Stimulated activated CD8-positive, alpha-beta memory T cell treated with anti-CD3 and anti-CD28 coated beads, Interleukin-4, amount 100 ng/mL, for 1 hour (primary cell): ENCODE data around the gene NPIPB9.
"Not testable (repeated sequence)": the region's sequence is repeated elsewhere in the genome, so short reads cannot be mapped to it uniquely, and the experiment has no call there.

ENCODE experiments used
- DNase-seq, 2 donors: peaks; one replicate each; pipeline ENCODE4 v3.0.0-alpha.2; 2020; ENCODE audit warnings: low read depth in 2 of 2, low spot score in 1 of 2

NPIPB9 gene

GRCh38 chr16:28751487-28751886 lies at the start of gene NPIPB9:
NPIPB9 (plus strand) TSS chr16:28751787.
- not testable (repeated sequence) for DNase-seq

- DNase-seq: not testable (repeated sequence)
These were observed 47.3 kb upstream of the NPIPB9 start for GRCh38 chr16:28704246-28704645.

DNA sequence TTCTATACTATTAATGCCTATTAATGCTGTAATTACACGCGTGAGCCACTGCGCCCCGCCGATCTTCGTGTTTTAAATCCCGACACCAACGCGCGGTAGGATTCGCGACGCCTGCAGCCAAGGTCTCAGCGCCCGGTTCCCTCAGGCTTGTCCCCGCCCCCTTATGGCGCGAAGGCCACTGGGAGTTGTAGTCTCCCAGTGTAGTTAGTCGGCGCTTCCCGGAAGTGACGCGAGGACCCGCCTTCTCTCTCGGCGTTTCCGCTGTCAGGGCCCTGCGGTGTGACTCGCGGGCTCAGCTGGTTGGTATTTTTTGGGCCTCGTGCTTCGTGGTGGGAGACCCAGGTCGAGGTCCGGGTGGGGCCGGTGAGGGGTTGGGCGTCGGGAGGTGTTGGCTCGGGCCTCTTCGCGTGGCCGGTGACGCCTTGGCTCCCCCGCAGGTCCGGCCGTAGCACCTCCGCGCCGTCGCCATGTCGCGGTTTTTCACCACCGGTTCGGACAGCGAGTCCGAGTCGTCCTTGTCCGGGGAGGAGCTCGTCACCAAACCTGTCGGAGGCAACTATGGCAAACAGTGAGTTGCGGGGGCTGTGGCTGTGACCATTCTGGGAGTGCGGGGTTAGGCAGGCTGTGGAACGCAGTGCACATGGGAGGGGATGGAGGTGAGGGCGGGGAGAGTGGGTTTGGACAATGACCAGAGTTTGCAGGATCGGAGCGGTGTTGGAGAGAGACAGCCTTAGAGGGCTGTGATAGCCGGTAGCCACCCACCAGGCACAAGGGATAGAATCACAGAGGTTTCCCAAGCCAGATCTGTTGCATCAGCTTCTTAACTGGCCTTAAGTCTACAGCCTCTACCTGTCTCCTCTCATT lies 40.1 kb upstream of the NPIPB9 start, which contains the start of gene EIF3C:
EIF3C (plus strand) TSS at position 245 of the 864 bp plus-strand sequence; CDS start at position 468, 223 bp downstream.
- DNase-seq: not testable (repeated sequence)

DNA sequence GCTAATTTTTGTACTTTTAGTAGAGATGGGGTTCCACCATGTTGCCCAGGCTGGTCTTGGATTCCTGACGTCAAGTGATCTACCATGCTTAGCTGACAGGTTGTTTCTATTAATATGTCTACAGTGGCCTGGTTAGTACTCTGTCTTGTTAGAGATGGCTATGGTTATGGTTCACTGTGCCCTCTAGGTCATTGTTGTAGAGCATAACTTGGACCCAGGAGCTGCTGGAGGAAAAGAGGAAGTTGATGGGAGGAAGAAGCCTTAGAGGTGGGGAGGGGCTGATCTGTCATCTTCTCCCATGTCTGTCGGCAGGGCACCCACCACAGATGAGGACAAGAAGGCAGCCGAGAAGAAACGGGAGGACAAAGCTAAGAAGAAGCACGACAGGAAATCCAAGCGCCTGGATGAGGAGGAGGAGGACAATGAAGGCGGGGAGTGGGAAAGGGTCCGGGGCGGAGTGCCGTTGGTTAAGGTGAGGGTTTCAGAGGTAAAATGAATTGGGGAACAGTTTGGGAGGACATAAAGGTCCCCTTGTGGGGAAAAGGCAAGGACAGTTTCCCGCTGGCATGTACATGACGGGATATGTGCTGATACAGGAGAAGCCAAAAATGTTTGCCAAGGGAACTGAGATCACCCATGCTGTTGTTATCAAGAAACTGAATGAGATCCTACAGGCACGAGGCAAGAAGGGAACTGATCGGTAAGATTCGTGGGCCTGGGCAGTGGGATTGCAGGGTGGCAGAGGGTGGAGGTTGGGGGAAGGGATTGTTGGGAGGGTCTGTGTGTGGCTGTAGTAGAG lies 28.5 kb upstream of the NPIPB9 start:
- not testable (repeated sequence) for DNase-seq

- not testable (repeated sequence) for DNase-seq
These were observed 20.3 kb upstream of the NPIPB9 start for GRCh38 chr16:28731253-28731652.

GRCh38 chr16:28732455-28733124 lies 19.0 kb upstream of the NPIPB9 start:
- not testable (repeated sequence) for DNase-seq

DNA sequence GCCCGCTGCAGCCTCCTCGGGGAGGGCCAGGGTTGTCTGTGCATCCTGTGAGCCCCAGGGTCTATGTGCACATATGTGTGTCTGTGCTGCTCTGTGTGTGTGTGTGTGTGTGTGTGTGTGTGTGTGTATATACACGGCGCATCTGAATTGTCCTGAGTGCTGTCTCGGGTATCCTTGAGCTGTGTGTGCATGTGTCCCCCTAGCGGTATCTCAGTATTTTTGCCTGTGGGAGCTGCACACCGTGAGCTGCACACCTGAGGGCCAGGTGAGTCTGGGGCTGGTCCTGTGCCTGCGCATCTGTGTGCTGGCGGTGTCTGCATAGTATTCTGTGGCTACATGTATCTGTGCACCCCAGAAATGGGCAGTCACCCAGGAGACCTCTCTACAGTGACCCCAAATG lies 11.8 kb upstream of the NPIPB9 start:
- not testable (repeated sequence) for DNase-seq

DNA sequence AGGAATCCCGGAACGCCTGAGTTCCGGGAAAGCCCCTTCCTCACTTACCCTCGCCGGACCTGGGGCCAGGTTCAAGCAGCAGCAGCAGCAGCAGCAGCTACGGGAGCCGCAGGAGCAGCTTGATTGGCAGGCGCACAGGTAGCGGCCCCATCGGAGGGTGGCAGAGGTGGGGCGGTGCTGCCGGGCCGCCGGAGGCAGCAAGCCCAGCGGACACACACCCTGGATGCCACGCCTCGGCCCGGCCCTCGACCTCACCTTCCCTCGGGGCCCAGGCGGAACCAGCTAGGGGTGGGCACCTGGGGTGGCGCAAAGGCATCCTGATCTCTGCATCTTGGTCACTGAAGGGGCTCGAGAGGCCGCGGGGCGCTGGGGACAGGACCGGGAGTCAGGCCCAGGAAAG lies 11.0 kb upstream of the NPIPB9 start:
- DNase-seq: not testable (repeated sequence)

- DNase-seq: not testable (repeated sequence)
These were observed 10.3 kb upstream of the NPIPB9 start for GRCh38 chr16:28741295-28741694.

DNA sequence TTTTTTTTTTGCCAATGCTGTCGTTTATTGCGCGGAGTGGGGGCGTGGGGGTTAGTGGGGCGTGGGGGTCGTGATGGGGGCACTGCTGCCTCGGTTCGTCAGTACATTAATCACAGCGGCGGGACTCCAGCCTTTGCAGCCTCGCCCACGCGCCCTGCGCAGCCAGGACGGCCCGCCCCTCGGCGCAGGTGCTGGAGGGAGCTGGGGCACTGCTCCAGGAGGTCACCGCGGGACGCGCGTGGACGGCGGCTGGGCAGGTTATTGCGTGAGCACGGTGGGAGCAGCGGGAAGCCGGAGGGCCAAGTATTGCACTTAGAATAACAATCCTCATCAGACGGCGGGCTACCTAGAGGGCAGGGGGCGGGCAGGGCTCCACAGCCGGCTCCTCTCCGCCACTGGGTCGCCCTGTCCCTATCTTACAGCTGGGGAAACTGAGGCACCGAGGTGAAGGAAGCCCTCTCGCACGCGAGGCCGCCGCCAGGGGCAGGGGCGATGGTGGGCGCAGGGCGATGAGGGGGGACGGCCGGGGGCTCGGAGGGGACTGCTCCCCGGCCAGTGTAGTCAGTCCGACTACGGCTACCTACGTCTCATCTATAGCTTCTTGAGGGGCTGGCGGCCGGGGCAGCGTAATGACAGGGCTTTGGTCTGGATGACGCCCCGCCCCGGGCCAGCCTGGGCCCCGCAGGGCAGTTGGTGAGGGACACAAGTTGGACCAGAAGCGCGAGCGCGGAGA lies 4.8 kb upstream of the NPIPB9 start:
- DNase-seq: not testable (repeated sequence)

- DNase-seq: peak; percentile 0 to 9
These were observed 1.6 kb upstream of the NPIPB9 start for GRCh38 chr16:28749997-28750465.

DNA sequence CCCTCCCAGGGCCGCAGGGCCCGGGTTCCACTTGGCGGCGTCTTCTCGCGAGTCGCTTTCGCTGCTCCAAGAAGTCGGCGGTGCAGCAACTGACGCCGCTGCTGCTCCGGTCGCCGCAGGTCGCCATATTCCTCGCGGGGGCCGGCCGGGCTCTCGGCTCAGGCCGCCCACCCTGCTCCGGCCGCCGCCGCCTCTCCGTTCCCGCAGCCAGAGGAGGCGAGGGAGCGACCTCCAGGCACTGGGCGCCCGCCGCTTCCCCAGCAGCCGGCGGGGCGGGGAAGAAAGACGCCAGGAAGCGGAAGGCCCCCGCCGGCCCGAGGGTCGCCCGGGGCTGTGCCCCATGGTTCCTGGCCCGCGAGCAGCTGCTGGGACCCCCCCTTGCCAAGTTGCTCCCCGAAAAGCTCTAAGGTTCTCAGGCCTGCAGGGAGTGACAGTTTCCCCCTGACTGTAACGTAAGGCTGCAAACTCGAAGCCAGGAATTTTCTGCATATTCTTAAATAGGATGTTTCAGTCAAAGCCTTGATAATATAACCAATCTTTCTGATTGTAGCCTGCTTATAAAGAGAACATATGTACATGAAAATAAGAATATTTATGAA lies 1.0 kb upstream of the NPIPB9 start:
- not testable (repeated sequence) for DNase-seq

GRCh38 chr16:28781697-28782096 lies 30.1 kb downstream of the NPIPB9 start:
- DNase-seq: not testable (repeated sequence)

DNA sequence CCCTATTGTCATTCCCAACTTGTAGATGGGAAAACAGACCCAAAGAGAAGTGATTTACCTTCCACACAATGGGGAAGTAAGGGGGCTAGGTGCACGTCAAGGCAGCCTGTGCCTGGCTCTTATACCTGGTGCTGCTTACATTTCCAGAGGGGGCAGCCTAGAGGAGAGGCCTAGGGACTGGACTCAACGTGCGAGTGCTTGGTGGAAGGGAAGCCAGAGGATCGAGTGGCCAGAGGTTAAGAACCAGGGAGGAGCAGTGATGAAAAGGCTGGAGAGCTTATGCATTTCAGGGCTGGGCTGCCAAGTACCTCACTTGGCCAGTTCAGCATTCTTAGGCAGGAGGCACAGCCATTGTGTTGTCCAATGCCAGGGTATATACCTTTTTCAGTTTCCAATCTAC lies 30.8 kb downstream of the NPIPB9 start:
- not testable (repeated sequence) for DNase-seq

GRCh38 chr16:28802235-28803019 lies 50.8 kb downstream of the NPIPB9 start:
- DNase-seq: peak; percentile 38 to 42

- DNase-seq: not testable (repeated sequence)
These were observed 56.0 kb downstream of the NPIPB9 start for GRCh38 chr16:28807445-28808120.

DNA sequence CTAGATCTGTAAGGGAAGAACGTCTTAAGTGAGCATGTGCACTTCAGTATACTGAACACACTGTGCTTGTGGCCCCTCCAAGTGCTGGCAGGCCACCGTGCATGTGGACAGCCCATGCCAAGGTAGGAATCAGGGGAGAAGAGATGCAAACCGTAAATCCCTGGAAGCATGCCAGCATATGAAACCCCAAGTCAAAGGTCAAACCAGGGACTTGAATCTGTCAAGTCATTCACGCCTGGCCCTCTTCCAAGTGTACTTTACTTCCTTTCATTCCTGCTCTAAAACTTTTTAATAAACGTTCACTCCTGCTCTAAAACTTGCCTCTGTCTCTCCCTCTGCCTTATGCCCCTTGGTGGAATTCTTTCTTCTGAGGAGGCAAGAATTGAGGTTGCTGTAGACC lies 68.4 kb downstream of the NPIPB9 start:
- no peak for DNase-seq

GRCh38 chr16:28820546-28820945 lies 69.0 kb downstream of the NPIPB9 start:
- not testable (repeated sequence) for DNase-seq
